Measurements from ENCODE around the gene ROBO1.

GRCh38 chr3:79253271-79253670, 514.5 kb downstream of the ROBO1 start:
- no peak for TF ChIP-seq CTCF (IDR thresholded peaks at IDR 0.05; ENCODE audit: borderline replicate concordance, extremely low read depth, low read length, poor library complexity, severe bottlenecking)
- TF ChIP-seq EZH2 (IDR thresholded peaks at IDR 0.05; ENCODE audit: borderline replicate concordance, low read depth, low read length, severe bottlenecking): no peak
